WTC11 (cell line): ENCODE results near the gene ADGRF1. TPM values are rescaled to one million over a fixed set of nuclear protein-coding genes. Genes with fewer than 3 reads are reported as not detected.

Source experiments
- ATAC-seq: fragments of 200-7000 bp; cut with Tn5 transposase; 2 replicates; pipeline ENCODE4 v1.10.0; 2021; ENCODE audit warnings: mild to moderate bottlenecking, moderate library complexity
- CTCF ChIA-PET: fragments of 300-600 bp; sonication (Branson Sonifier 250); formaldehyde crosslinking; loops from one replicate; lab custom pipeline; 2021; ENCODE audit warnings: antibody characterized with exemption; lab: Charles Lee
- POLR2A ChIA-PET: fragments of 350-600 bp; sonication (Branson Sonifier 250); formaldehyde crosslinking; loops from one replicate; lab custom pipeline; 2021; ENCODE audit warnings: antibody characterized with exemption; lab: Charles Lee
- DNase-seq: peaks from one replicate; pipeline ENCODE4 v3.0.0; 2021; ENCODE audit warnings: low spot score
- H3K27ac Mint-ChIP-seq: 2 replicates; pipeline ENCODE4 v1.8.0; 2021; ENCODE audit warnings: mixed read lengths
- H3K27me3 Mint-ChIP-seq: 2 replicates; pipeline ENCODE4 v1.8.0; 2021; ENCODE audit warnings: low read depth, mild to moderate bottlenecking, moderate library complexity, mixed read lengths
- H3K36me3 Mint-ChIP-seq: 2 replicates; pipeline ENCODE4 v1.8.0; 2021; ENCODE audit warnings: mixed read lengths
- H3K4me1 Mint-ChIP-seq: 2 replicates; pipeline ENCODE4 v1.8.0; 2022; ENCODE audit warnings: mixed read lengths
- H3K4me3 Mint-ChIP-seq: 2 replicates; pipeline ENCODE4 v1.8.0; 2021; ENCODE audit warnings: mild to moderate bottlenecking, moderate library complexity, mixed read lengths
- H3K9me3 Mint-ChIP-seq: 2 replicates; pipeline ENCODE4 v1.8.0; 2021; ENCODE audit warnings: mixed read lengths
- CBFB ChIP-seq: sonication (generic); formaldehyde crosslinking; IDR thresholded peaks from 2 replicates; pipeline ENCODE4 v1.8.1; 2022; ENCODE audit warnings: mild to moderate bottlenecking, low read depth, missing genetic modification reagents
- ETV6 ChIP-seq: sonication (generic); formaldehyde crosslinking; IDR thresholded peaks from 2 replicates; pipeline ENCODE4 v1.8.1; 2022; ENCODE audit warnings: mild to moderate bottlenecking, missing genetic modification reagents
- FOXJ3 ChIP-seq: sonication (generic); formaldehyde crosslinking; IDR thresholded peaks from 2 replicates; pipeline ENCODE4 v1.9.0; 2021; ENCODE audit warnings: missing genetic modification reagents, mild to moderate bottlenecking, borderline replicate concordance
- FOXP1 ChIP-seq: sonication (generic); formaldehyde crosslinking; IDR thresholded peaks from 2 replicates; pipeline ENCODE4 v1.8.0; 2022; ENCODE audit warnings: missing genetic modification reagents, mild to moderate bottlenecking, moderate library complexity, borderline replicate concordance
- GRHL2 ChIP-seq: fragments of 250-450 bp; sonication (Bioruptor Pico); IDR thresholded peaks from 2 replicates; pipeline ENCODE4 v1.8.0; 2022; ENCODE audit warnings: mild to moderate bottlenecking, moderate library complexity; ENCODE audit not compliant: insufficient replicate concordance, severe bottlenecking
- HMGA2 ChIP-seq: fragments of 250-450 bp; sonication (Bioruptor Pico); IDR thresholded peaks from 2 replicates; pipeline ENCODE4 v1.4.0; 2021; ENCODE audit warnings: mild to moderate bottlenecking, moderate library complexity
- IRF2 ChIP-seq: sonication (generic); formaldehyde crosslinking; IDR thresholded peaks from 2 replicates; pipeline ENCODE4 v1.8.0; 2022; ENCODE audit warnings: low read depth, missing genetic modification reagents, borderline replicate concordance
- JAZF1 ChIP-seq: fragments of 250-450 bp; sonication (Bioruptor Pico); IDR thresholded peaks from 2 replicates; pipeline ENCODE4 v1.9.0; 2021; ENCODE audit warnings: moderate library complexity, mild to moderate bottlenecking, inconsistent platforms
- JUN ChIP-seq: sonication (generic); formaldehyde crosslinking; IDR thresholded peaks from 2 replicates; pipeline ENCODE4 v1.8.0; 2023; ENCODE audit warnings: mild to moderate bottlenecking, missing genetic modification reagents
- NR1H2 ChIP-seq: sonication (generic); formaldehyde crosslinking; IDR thresholded peaks from 2 replicates; pipeline ENCODE4 v1.9.0; 2021; ENCODE audit warnings: mild to moderate bottlenecking, moderate library complexity, missing genetic modification reagents
- PRRX2 ChIP-seq: fragments of 250-450 bp; sonication (Bioruptor Pico); IDR thresholded peaks from 2 replicates; pipeline ENCODE4 v1.8.0; 2021; ENCODE audit warnings: mild to moderate bottlenecking
- RORB ChIP-seq: fragments of 250-450 bp; sonication (Bioruptor Pico); IDR thresholded peaks from 2 replicates; pipeline ENCODE4 v1.9.0; 2021; ENCODE audit warnings: mild to moderate bottlenecking
- SOX15 ChIP-seq: fragments of 250-450 bp; sonication (Bioruptor Pico); IDR thresholded peaks from 2 replicates; pipeline ENCODE4 v1.9.0; 2021; ENCODE audit warnings: mild to moderate bottlenecking
- STAT6 ChIP-seq: sonication (generic); formaldehyde crosslinking; conservative IDR thresholded peaks from 2 replicates; pipeline ENCODE4 v1.8.1; 2023; ENCODE audit warnings: mild to moderate bottlenecking, low read depth, missing genetic modification reagents, moderate library complexity
- TEAD1 ChIP-seq: sonication (generic); formaldehyde crosslinking; IDR thresholded peaks from 2 replicates; pipeline ENCODE4 v1.8.0; 2022; ENCODE audit warnings: mild to moderate bottlenecking, missing genetic modification reagents
- TEAD4 ChIP-seq: sonication (generic); formaldehyde crosslinking; IDR thresholded peaks from 2 replicates; pipeline ENCODE4 v1.8.0; 2022; ENCODE audit warnings: mild to moderate bottlenecking, missing genetic modification reagents
- TP53 ChIP-seq: sonication (generic); formaldehyde crosslinking; IDR thresholded peaks from 2 replicates; pipeline ENCODE4 v1.8.1; 2023; ENCODE audit warnings: mild to moderate bottlenecking, missing genetic modification reagents
- ZBTB21 ChIP-seq: sonication (generic); formaldehyde crosslinking; IDR thresholded peaks from 2 replicates; pipeline ENCODE4 v1.8.1; 2023; ENCODE audit warnings: mild to moderate bottlenecking, missing genetic modification reagents, borderline replicate concordance
- ZNF138 ChIP-seq: sonication (generic); formaldehyde crosslinking; conservative IDR thresholded peaks from 2 replicates; pipeline ENCODE4 v1.8.1; 2022; ENCODE audit warnings: mild to moderate bottlenecking, moderate library complexity, missing genetic modification reagents
- ZNF219 ChIP-seq: sonication (generic); formaldehyde crosslinking; IDR thresholded peaks from 2 replicates; pipeline ENCODE4 v1.8.0; 2023; ENCODE audit warnings: missing genetic modification reagents, mild to moderate bottlenecking, borderline replicate concordance
- ZNF396 ChIP-seq: fragments of 250-450 bp; sonication (Bioruptor Pico); IDR thresholded peaks from 2 replicates; pipeline ENCODE4 v1.8.0; 2021; ENCODE audit warnings: mild to moderate bottlenecking, moderate library complexity, borderline replicate concordance
- ZNF416 ChIP-seq: fragments of 250-450 bp; sonication (Bioruptor Pico); IDR thresholded peaks from 2 replicates; pipeline ENCODE4 v1.9.0; 2021; ENCODE audit warnings: mild to moderate bottlenecking, inconsistent platforms
- ZNF532 ChIP-seq: fragments of 250-450 bp; sonication (Bioruptor Pico); IDR thresholded peaks from 2 replicates; pipeline ENCODE4 v1.9.0; 2021; ENCODE audit warnings: mild to moderate bottlenecking, borderline replicate concordance
- total RNA-seq: library from RNA; stranded (reverse); gene quantifications from 3 replicates; pipeline ENCODE4 v1.2.3, GENCODE V29; 2021
- TF ChIP-seq, protein P1 (sequence below): sonication (generic); formaldehyde crosslinking; IDR thresholded peaks from 2 replicates; pipeline ENCODE4 v1.8.1; 2023; ENCODE audit warnings: mild to moderate bottlenecking, missing genetic modification reagents, moderate library complexity
- TF ChIP-seq, protein P2 (sequence below): fragments of 250-450 bp; sonication (Bioruptor Pico); IDR thresholded peaks from 2 replicates; pipeline ENCODE4 v1.9.0; 2021; ENCODE audit warnings: mild to moderate bottlenecking
- TF ChIP-seq, protein P3 (sequence below): sonication (generic); formaldehyde crosslinking; IDR thresholded peaks from 2 replicates; pipeline ENCODE4 v1.8.0; 2022; ENCODE audit warnings: mild to moderate bottlenecking, missing genetic modification reagents
- TF ChIP-seq, protein P4 (sequence below): sonication (generic); formaldehyde crosslinking; IDR thresholded peaks from 2 replicates; pipeline ENCODE4 v1.8.1; 2023; ENCODE audit warnings: mild to moderate bottlenecking, missing genetic modification reagents, borderline replicate concordance

The ADGRF1 gene
- total RNA-seq, 1 experiment from 2014 or later = 0.26 TPM

GRCh38 chr6:47047097-47047478 is 5.0 kb upstream of the ADGRF1 start (continued):
- TF ChIP-seq ZNF219 (no peak), STAT6 (CRISPR knock-in tag) (no peak), FOXP1 (CRISPR knock-in tag) (no peak), RORB (CRISPR knock-in tag) (no peak), PRRX2 (CRISPR knock-in tag) (no peak), ZNF396 (CRISPR knock-in tag) (no peak), FOXJ3 (no peak), ZNF416 (CRISPR knock-in tag) (no peak)
- TF ChIP-seq, protein P1, sequence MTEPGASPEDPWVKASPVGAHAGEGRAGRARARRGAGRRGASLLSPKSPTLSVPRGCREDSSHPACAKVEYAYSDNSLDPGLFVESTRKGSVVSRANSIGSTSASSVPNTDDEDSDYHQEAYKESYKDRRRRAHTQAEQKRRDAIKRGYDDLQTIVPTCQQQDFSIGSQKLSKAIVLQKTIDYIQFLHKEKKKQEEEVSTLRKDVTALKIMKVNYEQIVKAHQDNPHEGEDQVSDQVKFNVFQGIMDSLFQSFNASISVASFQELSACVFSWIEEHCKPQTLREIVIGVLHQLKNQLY (CRISPR knock-in tag) = no peak
- TF ChIP-seq, protein P2, sequence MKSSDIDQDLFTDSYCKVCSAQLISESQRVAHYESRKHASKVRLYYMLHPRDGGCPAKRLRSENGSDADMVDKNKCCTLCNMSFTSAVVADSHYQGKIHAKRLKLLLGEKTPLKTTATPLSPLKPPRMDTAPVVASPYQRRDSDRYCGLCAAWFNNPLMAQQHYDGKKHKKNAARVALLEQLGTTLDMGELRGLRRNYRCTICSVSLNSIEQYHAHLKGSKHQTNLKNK = no peak
- TF ChIP-seq, protein P3, sequence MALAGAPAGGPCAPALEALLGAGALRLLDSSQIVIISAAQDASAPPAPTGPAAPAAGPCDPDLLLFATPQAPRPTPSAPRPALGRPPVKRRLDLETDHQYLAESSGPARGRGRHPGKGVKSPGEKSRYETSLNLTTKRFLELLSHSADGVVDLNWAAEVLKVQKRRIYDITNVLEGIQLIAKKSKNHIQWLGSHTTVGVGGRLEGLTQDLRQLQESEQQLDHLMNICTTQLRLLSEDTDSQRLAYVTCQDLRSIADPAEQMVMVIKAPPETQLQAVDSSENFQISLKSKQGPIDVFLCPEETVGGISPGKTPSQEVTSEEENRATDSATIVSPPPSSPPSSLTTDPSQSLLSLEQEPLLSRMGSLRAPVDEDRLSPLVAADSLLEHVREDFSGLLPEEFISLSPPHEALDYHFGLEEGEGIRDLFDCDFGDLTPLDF (CRISPR knock-in tag) = no peak

DNA sequence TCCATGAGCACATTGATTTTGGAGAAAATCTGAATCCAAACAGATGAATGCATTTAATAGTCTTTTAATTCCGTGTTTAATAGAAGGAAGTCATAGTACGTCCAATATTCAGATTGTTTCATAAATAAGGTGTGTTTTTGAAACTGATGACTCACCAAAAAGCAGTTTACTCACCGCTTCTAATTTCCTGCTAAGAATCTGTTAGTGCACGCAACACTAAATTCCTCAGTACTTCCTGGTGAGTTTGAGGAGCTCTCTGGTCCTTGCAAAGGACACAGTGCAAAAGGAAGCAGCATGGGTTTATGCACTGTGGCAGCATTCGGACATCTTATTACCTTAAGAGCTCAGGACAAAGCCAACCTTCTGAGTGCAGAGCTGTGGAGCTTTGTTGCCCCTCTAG is 2.3 kb upstream of the ADGRF1 start:
- peaks cover 32% of the 10 kb centered on the region for H3K4me1 Mint-ChIP-seq
- ChIA-PET CTCF (no interaction called here), POLR2A (no interaction called here)
- no peak for TF ChIP-seq TP53 (CRISPR knock-in tag)
- no peak for TF ChIP-seq ETV6 (CRISPR knock-in tag)
- TF ChIP-seq SOX15 (CRISPR knock-in tag) = no peak
- no peak for TF ChIP-seq NR1H2 (CRISPR knock-in tag)
- no peak for TF ChIP-seq IRF2
- no peak for TF ChIP-seq JAZF1 (CRISPR knock-in tag)
- TF ChIP-seq TEAD4 (CRISPR knock-in tag) = no peak
- TF ChIP-seq ZNF138 (CRISPR knock-in tag) = no peak
- TF ChIP-seq ZNF532 = no peak
- no peak for TF ChIP-seq CBFB (CRISPR knock-in tag)
- TF ChIP-seq, protein P4, sequence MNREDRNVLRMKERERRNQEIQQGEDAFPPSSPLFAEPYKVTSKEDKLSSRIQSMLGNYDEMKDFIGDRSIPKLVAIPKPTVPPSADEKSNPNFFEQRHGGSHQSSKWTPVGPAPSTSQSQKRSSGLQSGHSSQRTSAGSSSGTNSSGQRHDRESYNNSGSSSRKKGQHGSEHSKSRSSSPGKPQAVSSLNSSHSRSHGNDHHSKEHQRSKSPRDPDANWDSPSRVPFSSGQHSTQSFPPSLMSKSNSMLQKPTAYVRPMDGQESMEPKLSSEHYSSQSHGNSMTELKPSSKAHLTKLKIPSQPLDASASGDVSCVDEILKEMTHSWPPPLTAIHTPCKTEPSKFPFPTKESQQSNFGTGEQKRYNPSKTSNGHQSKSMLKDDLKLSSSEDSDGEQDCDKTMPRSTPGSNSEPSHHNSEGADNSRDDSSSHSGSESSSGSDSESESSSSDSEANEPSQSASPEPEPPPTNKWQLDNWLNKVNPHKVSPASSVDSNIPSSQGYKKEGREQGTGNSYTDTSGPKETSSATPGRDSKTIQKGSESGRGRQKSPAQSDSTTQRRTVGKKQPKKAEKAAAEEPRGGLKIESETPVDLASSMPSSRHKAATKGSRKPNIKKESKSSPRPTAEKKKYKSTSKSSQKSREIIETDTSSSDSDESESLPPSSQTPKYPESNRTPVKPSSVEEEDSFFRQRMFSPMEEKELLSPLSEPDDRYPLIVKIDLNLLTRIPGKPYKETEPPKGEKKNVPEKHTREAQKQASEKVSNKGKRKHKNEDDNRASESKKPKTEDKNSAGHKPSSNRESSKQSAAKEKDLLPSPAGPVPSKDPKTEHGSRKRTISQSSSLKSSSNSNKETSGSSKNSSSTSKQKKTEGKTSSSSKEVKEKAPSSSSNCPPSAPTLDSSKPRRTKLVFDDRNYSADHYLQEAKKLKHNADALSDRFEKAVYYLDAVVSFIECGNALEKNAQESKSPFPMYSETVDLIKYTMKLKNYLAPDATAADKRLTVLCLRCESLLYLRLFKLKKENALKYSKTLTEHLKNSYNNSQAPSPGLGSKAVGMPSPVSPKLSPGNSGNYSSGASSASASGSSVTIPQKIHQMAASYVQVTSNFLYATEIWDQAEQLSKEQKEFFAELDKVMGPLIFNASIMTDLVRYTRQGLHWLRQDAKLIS = no peak
- no peak for TF ChIP-seq HMGA2 (CRISPR knock-in tag)
- no peak for TF ChIP-seq FOXP1 (CRISPR knock-in tag)
- no peak for TF ChIP-seq GRHL2
- no peak for TF ChIP-seq JUN (CRISPR knock-in tag)
- no peak for TF ChIP-seq ZBTB21
- no peak for TF ChIP-seq TEAD1

More for the DNA sequence above, 2.3 kb upstream of the ADGRF1 start:
- no peaks in the 10 kb centered on the region for H3K9me3 Mint-ChIP-seq
- no peaks in the 10 kb centered on the region for H3K36me3 Mint-ChIP-seq
- H3K27me3 Mint-ChIP-seq = no peaks in the 10 kb centered on the region
- DNase-seq = no peak
- no peak overlapping the region for H3K4me3 Mint-ChIP-seq
- ATAC-seq = no peak
- no peak overlapping the region for H3K27ac Mint-ChIP-seq
